Nephron progenitor cell (in vitro differentiated cells): ENCODE results near the gene IL3.

Experiments
- DNase-seq: peaks from one replicate; pipeline ENCODE4 v3.0.0; 2021
- H3K27ac Mint-ChIP-seq: 2 replicates; pipeline ENCODE4 v1.8.0; 2021; ENCODE audit warnings: mild to moderate bottlenecking, moderate library complexity, mixed read lengths
- H3K27me3 Mint-ChIP-seq: 2 replicates; pipeline ENCODE4 v1.8.0; 2021; ENCODE audit warnings: mild to moderate bottlenecking, low read depth, mixed read lengths; ENCODE audit not compliant: poor library complexity
- H3K36me3 Mint-ChIP-seq: 2 replicates; pipeline ENCODE4 v1.8.0; 2021; ENCODE audit warnings: low read depth, mixed read lengths
- H3K4me1 Mint-ChIP-seq: 2 replicates; pipeline ENCODE4 v1.8.0; 2021; ENCODE audit warnings: mixed read lengths
- H3K4me3 Mint-ChIP-seq: 2 replicates; pipeline ENCODE4 v1.8.0; 2021; ENCODE audit warnings: mild to moderate bottlenecking, moderate library complexity, mixed read lengths
- H3K9me3 Mint-ChIP-seq: 2 replicates; pipeline ENCODE4 v1.8.0; 2021; ENCODE audit warnings: mild to moderate bottlenecking, moderate library complexity, mixed read lengths
- CTCF ChIP-seq: fragments of 200-600 bp; sonication (generic); IDR thresholded peaks from 2 replicates; pipeline ENCODE4 v1.5.0; 2021; ENCODE audit warnings: antibody characterized with exemption

Gene IL3

GRCh38 chr5:132079081-132079480 is 18.6 kb downstream of the IL3 start:
- no peak for TF ChIP-seq CTCF
- Mint-ChIP-seq H3K27me3 (peaks cover 5% of the 10 kb centered on the region), H3K4me3 (no peak overlapping the region), H3K4me1 (peaks cover 4% of the 10 kb centered on the region), H3K27ac (no peak overlapping the region), H3K9me3 (no peaks in the 10 kb centered on the region), H3K36me3 (no peaks in the 10 kb centered on the region)
- DNase-seq: no peak

GRCh38 chr5:132079619-132080018 is 19.2 kb downstream of the IL3 start:
- no peaks in the 10 kb centered on the region for H3K36me3 Mint-ChIP-seq
- no peak for TF ChIP-seq CTCF
- H3K9me3 Mint-ChIP-seq: no peaks in the 10 kb centered on the region
- peaks cover 5% of the 10 kb centered on the region for H3K27me3 Mint-ChIP-seq
- no peak for DNase-seq
- H3K27ac Mint-ChIP-seq: no peak overlapping the region
- H3K4me3 Mint-ChIP-seq: no peak overlapping the region
- H3K4me1 Mint-ChIP-seq: peaks cover 4% of the 10 kb centered on the region

- H3K4me3 Mint-ChIP-seq: no peak overlapping the region
- peaks cover 11% of the 10 kb centered on the region for H3K27me3 Mint-ChIP-seq
- no peak for DNase-seq
- TF ChIP-seq CTCF: no peak
- no peak overlapping the region for H3K27ac Mint-ChIP-seq
- H3K4me1 Mint-ChIP-seq: peaks cover under 1% of the 10 kb centered on the region
- no peaks in the 10 kb centered on the region for H3K9me3 Mint-ChIP-seq
- no peaks in the 10 kb centered on the region for H3K36me3 Mint-ChIP-seq
Observed at GRCh38 chr5:132080595-132080994, 20.1 kb downstream of the IL3 start.

GRCh38 chr5:132081458-132081857 is 21.0 kb downstream of the IL3 start:
- H3K36me3 Mint-ChIP-seq: no peaks in the 10 kb centered on the region
- H3K4me1 Mint-ChIP-seq: peaks cover 5% of the 10 kb centered on the region
- DNase-seq: no peak
- no peak overlapping the region for H3K27ac Mint-ChIP-seq
- no peaks in the 10 kb centered on the region for H3K9me3 Mint-ChIP-seq
- no peak for TF ChIP-seq CTCF
- H3K27me3 Mint-ChIP-seq: peaks cover 11% of the 10 kb centered on the region
- no peak overlapping the region for H3K4me3 Mint-ChIP-seq

GRCh38 chr5:132082329-132083023 is 22.0 kb downstream of the IL3 start:
- H3K27me3 Mint-ChIP-seq: peaks cover 11% of the 10 kb centered on the region
- H3K36me3 Mint-ChIP-seq: no peaks in the 10 kb centered on the region
- H3K9me3 Mint-ChIP-seq: no peaks in the 10 kb centered on the region
- H3K27ac Mint-ChIP-seq: no peak overlapping the region
- H3K4me3 Mint-ChIP-seq: no peak overlapping the region
- peaks cover 5% of the 10 kb centered on the region for H3K4me1 Mint-ChIP-seq
- no peak for DNase-seq
- TF ChIP-seq CTCF: no peak

GRCh38 chr5:132083071-132083678 is 22.7 kb downstream of the IL3 start:
- TF ChIP-seq CTCF: no peak
- Mint-ChIP-seq H3K36me3 (no peaks in the 10 kb centered on the region), H3K4me1 (peaks cover 5% of the 10 kb centered on the region), H3K4me3 (no peak overlapping the region), H3K27me3 (peaks cover 11% of the 10 kb centered on the region), H3K9me3 (no peaks in the 10 kb centered on the region), H3K27ac (no peak overlapping the region)
- no peak for DNase-seq
